Pancreas (tissue), 10 donors: Measurements from ENCODE around the gene RALBP1. TPM values are rescaled to one million over a fixed set of nuclear protein-coding genes. Genes with fewer than 3 reads are reported as not detected.

Experiments used
- ATAC-seq, 4 donors: fragments of 200-7000 bp; cut with Tn5 transposase; one replicate each; pipeline versions ENCODE4 v1.8.0 to v1.9.1; 2020; ENCODE audit warnings: mild to moderate bottlenecking in 4 of 4, moderate library complexity in 4 of 4
- DNase-seq, 6 donors: peaks; one replicate each; pipeline ENCODE4 v3.0.0-alpha.2; 2020
- FAIRE-seq: peaks from 2 replicates; lab custom pipeline; 2012; peaks lifted over from hg19 to GRCh38; lab: Jason Lieb, UNC
- H3K27ac ChIP-seq, 4 donors: fragments of 200-600 bp; sonication (generic); 1 replicate in 3 of 4; 2 replicates in 1 of 4; pipeline versions ENCODE4 v1.5.0 to v1.8.0; 2020
- H3K27me3 ChIP-seq, 4 donors: fragments of 200-600 bp; one replicate each; pipeline ENCODE4 v1.8.0; 2021
- H3K36me3 ChIP-seq, 3 donors: fragments of 200-600 bp; sonication (generic) in 1 of 3; one replicate each; pipeline versions ENCODE4 v1.5.0 to v1.8.0; 2020 to 2021
- H3K4me1 ChIP-seq, 3 donors: fragments of 200-600 bp; one replicate each; pipeline ENCODE4 v1.8.0; 2021
- H3K4me3 ChIP-seq, 4 donors: fragments of 200-600 bp; sonication (generic) in 2 of 4; one replicate each; pipeline versions ENCODE4 v1.5.0 to v1.8.0; 2020 to 2021
- H3K9me3 ChIP-seq, 4 donors: fragments of 200-600 bp; one replicate each; pipeline ENCODE4 v1.8.0; 2021
- CTCF ChIP-seq, 4 donors: fragments of 200-600 bp; sonication (generic) in 3 of 4; IDR thresholded peaks; one replicate each; pipeline versions ENCODE4 v1.5.0 to v1.8.0; 2021; ENCODE audit warnings: antibody characterized with exemption in 4 of 4
- WGBS, 2 donors: extraction: QIAGEN DNeasy Blood & Tissue Kit; methylation state at CpG; one replicate each; pipeline ENCODE4 v1.1.7; 2013; 5-methylcytosine and 5-hydroxymethylcytosine counted together
- intact Hi-C, 3 donors: fragments of 100-400 bp; cut with DNase I; formaldehyde crosslinking; loops; one replicate each; pipeline versions ENCODE4 v1.11.1 to v1.14.2; 2022
- polyA plus RNA-seq, 2 donors: library from polyadenylated mRNA; stranded (reverse); fragments of 200-250 nt; gene quantifications; one replicate each; pipeline ENCODE4 v1.2.3, GENCODE V29; 2013
- total RNA-seq, 6 donors: library from RNA; stranded (reverse); fragmentation: NEBNext Ultra II Directional in 4 of 6; extraction: Animal tissue kit (Norgen Biotek cat#: 25700) in 4 of 6; gene quantifications; one replicate each; pipeline versions ENCODE4 v1.2.1 to v1.2.4, GENCODE V29; 2021 to 2023
- donor health status: healthy with polysubstance abuse.
- donor health status: DM: no; HTN: no; CAD: no; lungs with moderate emphysema.
- donor health status: DM: no; HTN: no; CAD: no.
- donor health status: control.
- donor health status: control.
- donor health status: Bipolar disorder and iron deficiency.
- donor health status: DM: yes; HTN: yes; CAD: no.
- donor health status: DM: no; HTN: no; CAD: no.
- donor health status: DM: no; HTN: no; CAD: no.
- donor health status: DM: yes; HTN: yes; CAD: no.

RALBP1 gene
- total and polyA plus RNA-seq, 8 donors = 6.7 to 30.5 (median 12.9) TPM

GRCh38 chr18:9494778-9495331 lies 19.5 kb downstream of the RALBP1 start:
- Histone ChIP-seq H3K9me3 (no peaks in the 10 kb centered on the region), H3K4me3 (no peak overlapping the region), H3K4me1 (no peaks in the 10 kb centered on the region), H3K27ac (no peak overlapping the region), H3K36me3 (no peaks in the 10 kb centered on the region), H3K27me3 (no peaks in the 10 kb centered on the region)
- WGBS, 2 donors = 89 to 95% methylated on average over 9 of the region's 9 CpGs
- no peak for DNase-seq
- ATAC-seq = no peak
- no peak for TF ChIP-seq CTCF (IDR thresholded peaks at IDR 0.05)
- no peak for FAIRE-seq
- intact Hi-C loops = no loop called here

GRCh38 chr18:9495465-9495864 lies 20.2 kb downstream of the RALBP1 start:
- Histone ChIP-seq H3K36me3 (no peaks in the 10 kb centered on the region), H3K9me3 (no peaks in the 10 kb centered on the region), H3K4me3 (no peak overlapping the region), H3K4me1 (no peaks in the 10 kb centered on the region), H3K27me3 (no peaks in the 10 kb centered on the region), H3K27ac (no peak overlapping the region)
- DNase-seq = no peak
- TF ChIP-seq CTCF (IDR thresholded peaks at IDR 0.05) = no peak
- 63 to 80% methylated on average over 1 of the region's 1 CpG for WGBS, 2 donors
- no peak for FAIRE-seq
- intact Hi-C loops = no loop called here
- no peak for ATAC-seq

GRCh38 chr18:9495916-9496705 lies 20.8 kb downstream of the RALBP1 start:
- Histone ChIP-seq H3K4me3 (no peak overlapping the region), H3K4me1 (no peaks in the 10 kb centered on the region), H3K27me3 (no peaks in the 10 kb centered on the region), H3K27ac (no peak overlapping the region), H3K36me3 (no peaks in the 10 kb centered on the region), H3K9me3 (no peaks in the 10 kb centered on the region)
- 82% methylated on average over 6 of the region's 6 CpGs for WGBS, 2 donors
- no peak for FAIRE-seq
- no peak for TF ChIP-seq CTCF (IDR thresholded peaks at IDR 0.05)
- intact Hi-C loops = no loop called here
- no peak for ATAC-seq
- no peak for DNase-seq

GRCh38 chr18:9506046-9506792 lies 30.9 kb downstream of the RALBP1 start:
- H3K4me3 ChIP-seq = no peak overlapping the region
- FAIRE-seq = no peak
- H3K9me3 ChIP-seq = no peaks in the 10 kb centered on the region
- ATAC-seq = peak; percentile 67 to 87 (median 82)
- 39 to 47% methylated on average over 4 of the region's 4 CpGs for WGBS, 2 donors
- no peaks in the 10 kb centered on the region for H3K36me3 ChIP-seq
- no peak overlapping the region for H3K27ac ChIP-seq
- no peaks in the 10 kb centered on the region for H3K27me3 ChIP-seq
- H3K4me1 ChIP-seq = no peaks in the 10 kb centered on the region
- peak in 2 of 6 donors; percentile 10 to 20 for DNase-seq
- intact Hi-C loops = no loop called here
- TF ChIP-seq CTCF (IDR thresholded peaks at IDR 0.05) = no peak
